H9 (cell line): ENCODE measurements around the gene ZMAT5. TPM values are rescaled to one million over a fixed set of nuclear protein-coding genes. Genes with fewer than 3 reads are reported as not detected.

Experiments
- DNase-seq: peaks from one replicate; pipeline ENCODE4 v3.0.0-alpha.2; 2017
- H2AFZ ChIP-seq: one replicate; pipeline ENCODE4 v1.6.1; 2013; ENCODE audit warnings: mild to moderate bottlenecking, low read length, control low read depth, moderate library complexity
- H2AK5ac ChIP-seq: 2 replicates; pipeline ENCODE4 v1.6.1; 2013; ENCODE audit warnings: low read length, control low read depth, mixed read lengths; ENCODE audit not compliant: insufficient read length
- H2BK120ac ChIP-seq: one replicate; pipeline ENCODE4 v1.6.1; 2013; ENCODE audit warnings: low read depth, mild to moderate bottlenecking, low read length, control low read depth, inconsistent platforms; ENCODE audit not compliant: poor library complexity, severe bottlenecking
- H2BK12ac ChIP-seq: 2 replicates; pipeline ENCODE4 v1.6.1; 2013; ENCODE audit warnings: low read length, control low read depth, mixed read lengths, low read depth; ENCODE audit not compliant: insufficient read length
- H2BK15ac ChIP-seq: 2 replicates; pipeline ENCODE4 v1.6.1; 2013; ENCODE audit warnings: low read depth, low read length, control low read depth
- H2BK20ac ChIP-seq: one replicate; pipeline ENCODE4 v1.6.1; 2013; ENCODE audit warnings: low read depth, mild to moderate bottlenecking, low read length, control low read depth, inconsistent platforms; ENCODE audit not compliant: poor library complexity, severe bottlenecking
- H2BK5ac ChIP-seq: 2 replicates; pipeline ENCODE4 v1.6.1; 2013; ENCODE audit warnings: low read length, control low read depth, mixed read lengths; ENCODE audit not compliant: insufficient read length
- H3K14ac ChIP-seq: 2 replicates; pipeline ENCODE4 v1.6.1; 2013; ENCODE audit warnings: low read length, control low read depth; ENCODE audit not compliant: insufficient read depth
- H3K18ac ChIP-seq: 2 replicates; pipeline ENCODE4 v1.6.1; 2013; ENCODE audit warnings: low read depth, mild to moderate bottlenecking, mixed read lengths, low read length, control low read depth; ENCODE audit not compliant: insufficient read length
- H3K23ac ChIP-seq: 2 replicates; pipeline ENCODE4 v1.6.1; 2013; ENCODE audit warnings: low read length, control low read depth, mixed read lengths, low read depth; ENCODE audit not compliant: insufficient read length
- H3K23me2 ChIP-seq: 2 replicates; pipeline ENCODE4 v1.6.1; 2013; ENCODE audit warnings: low read depth, mild to moderate bottlenecking, mixed read lengths, low read length, control low read depth; ENCODE audit not compliant: insufficient read length, poor library complexity, severe bottlenecking
- H3K27ac ChIP-seq: 2 replicates; pipeline ENCODE4 v1.5.1; 2013; ENCODE audit warnings: low read length, control low read depth, mixed read lengths, low read depth; ENCODE audit not compliant: insufficient read length
- H3K27me3 ChIP-seq: 2 replicates; pipeline ENCODE4 v1.6.1; 2013; ENCODE audit warnings: low read length, control low read depth, inconsistent platforms; ENCODE audit not compliant: insufficient read depth
- H3K4ac ChIP-seq: 2 replicates; pipeline ENCODE4 v1.6.1; 2013; ENCODE audit warnings: low read depth, mild to moderate bottlenecking, control low read depth, inconsistent platforms, low read length, moderate library complexity
- H3K4me1 ChIP-seq: 2 replicates; pipeline ENCODE4 v1.6.1; 2013; ENCODE audit warnings: low read length, control low read depth, inconsistent platforms; ENCODE audit not compliant: insufficient read depth
- H3K4me2 ChIP-seq: 2 replicates; pipeline ENCODE4 v1.6.1; 2013; ENCODE audit warnings: low read length, control low read depth, mixed read lengths; ENCODE audit not compliant: insufficient read length, insufficient read depth
- H3K56ac ChIP-seq: 2 replicates; pipeline ENCODE4 v1.6.1; 2013; ENCODE audit warnings: low read depth, mild to moderate bottlenecking, mixed read lengths, low read length, control low read depth; ENCODE audit not compliant: insufficient read length
- H3K79me1 ChIP-seq: 2 replicates; pipeline ENCODE4 v1.6.1; 2013; ENCODE audit warnings: low read depth, mild to moderate bottlenecking, moderate library complexity, low read length, control low read depth, inconsistent platforms; ENCODE audit not compliant: insufficient read depth, poor library complexity, severe bottlenecking
- H3K79me2 ChIP-seq: 2 replicates; pipeline ENCODE4 v1.6.1; 2013; ENCODE audit warnings: low read length, control low read depth, inconsistent platforms; ENCODE audit not compliant: insufficient read depth
- H3K9ac ChIP-seq: 2 replicates; pipeline ENCODE4 v1.6.1; 2013; ENCODE audit warnings: low read length, control low read depth, mixed read lengths; ENCODE audit not compliant: insufficient read length; ENCODE audit errors: extremely low read depth
- H3K9me3 ChIP-seq: one replicate; pipeline ENCODE4 v1.6.1; 2013; ENCODE audit warnings: low read depth, low read length, inconsistent platforms; ENCODE audit not compliant: control insufficient read depth
- H3T11ph ChIP-seq: one replicate; pipeline ENCODE4 v1.6.1; 2013; ENCODE audit warnings: mild to moderate bottlenecking, low read length, control low read depth, inconsistent platforms
- H4K20me1 ChIP-seq: one replicate; pipeline ENCODE4 v1.6.1; 2013; ENCODE audit not compliant: control insufficient read depth, insufficient read length, insufficient read depth
- H4K5ac ChIP-seq: 2 replicates; pipeline ENCODE4 v1.6.1; 2013; ENCODE audit warnings: low read depth, mild to moderate bottlenecking, mixed read lengths, low read length, control low read depth; ENCODE audit not compliant: insufficient read length
- H4K8ac ChIP-seq: replicated peaks from 2 replicates; pipeline ENCODE4 v1.6.1; 2013; ENCODE audit warnings: low read length, control low read depth, mixed read lengths, low read depth; ENCODE audit not compliant: insufficient read length
- H4K91ac ChIP-seq: 2 replicates; pipeline ENCODE4 v1.6.1; 2013; ENCODE audit warnings: low read depth, mild to moderate bottlenecking, moderate library complexity, mixed read lengths, low read length, control low read depth; ENCODE audit not compliant: insufficient read length
- H3K27ac Mint-ChIP-seq, 3 experiments: 2 replicates in 2 of 3; 3 replicates in 1 of 3; pipeline ENCODE4 v1.8.0; 2020 to 2021; ENCODE audit warnings: mixed read lengths in 3 of 3, mild to moderate bottlenecking in 1 of 3, moderate library complexity in 1 of 3
- H3K27me3 Mint-ChIP-seq: 2 replicates; pipeline ENCODE4 v1.8.0; 2021; ENCODE audit warnings: low read depth, mild to moderate bottlenecking, moderate library complexity, mixed read lengths
- H3K36me3 Mint-ChIP-seq, 3 experiments: 2 replicates in 2 of 3; 3 replicates in 1 of 3; pipeline ENCODE4 v1.8.0; 2020 to 2021; ENCODE audit warnings: low read depth in 3 of 3, mixed read lengths in 3 of 3; ENCODE audit not compliant: insufficient read depth in 1 of 3
- H3K4me1 Mint-ChIP-seq, 2 experiments: 2 replicates each; pipeline ENCODE4 v1.8.0; 2020; ENCODE audit warnings: mixed read lengths in 2 of 2
- H3K4me3 Mint-ChIP-seq, 2 experiments: 2 replicates in 1 of 2; 3 replicates in 1 of 2; pipeline ENCODE4 v1.8.0; 2020 to 2021; ENCODE audit warnings: mild to moderate bottlenecking in 2 of 2, mixed read lengths in 2 of 2, moderate library complexity in 1 of 2
- H3K9me3 Mint-ChIP-seq, 2 experiments: 2 replicates in 1 of 2; 3 replicates in 1 of 2; pipeline ENCODE4 v1.8.0; 2020; ENCODE audit warnings: mild to moderate bottlenecking in 2 of 2, mixed read lengths in 2 of 2, moderate library complexity in 1 of 2
- WGBS: extraction: QIAGEN DNeasy Blood & Tissue Kit; methylation state at CpG from one replicate; pipeline ENCODE4 v1.1.7; 2013; ENCODE audit warnings: missing lambda C conversion rate, low lambda C conversion rate, mixed read lengths; ENCODE audit not compliant: insufficient read length; ENCODE audit errors: extremely low coverage; 5-methylcytosine and 5-hydroxymethylcytosine counted together
- total RNA-seq: library from RNA; stranded (reverse); gene quantifications from 2 replicates; pipeline ENCODE4 v1.2.1, GENCODE V29; 2021
- TF ChIP-seq, protein P1 (sequence below): fragments of 200-600 bp; sonication (generic); conservative IDR thresholded peaks from 3 replicates; pipeline ENCODE4 v1.8.0; 2021; ENCODE audit warnings: antibody characterized with exemption, mild to moderate bottlenecking

Gene ZMAT5
- total RNA-seq, 1 experiment from 2014 or later, result 13.9 TPM

DNA sequence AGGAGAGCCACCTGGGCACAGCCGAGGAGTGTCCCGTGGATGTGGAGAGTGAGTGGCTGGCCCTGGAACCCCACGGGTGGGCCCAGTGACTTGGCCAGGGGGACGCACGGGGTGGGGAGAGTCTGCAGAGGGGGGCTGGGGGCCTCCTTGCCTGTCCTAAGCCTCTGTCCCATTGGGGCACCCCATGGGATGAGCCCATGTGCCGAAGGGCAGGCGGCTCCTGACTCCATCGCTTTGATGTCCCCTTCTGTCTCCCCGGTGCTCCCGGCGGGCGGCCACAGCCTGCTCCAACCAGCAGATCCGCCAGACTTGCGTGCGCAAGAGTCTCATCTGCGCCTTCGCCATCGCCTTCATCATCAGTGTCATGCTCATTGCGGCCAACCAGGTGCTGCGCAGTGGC is 37.6 kb downstream of the ZMAT5 start:
- no peak overlapping the region for H3K18ac ChIP-seq
- H3K27ac Mint-ChIP-seq, result no peak overlapping the region
- H3K79me2 ChIP-seq, result no peaks in the 10 kb centered on the region
- H3K4me1 Mint-ChIP-seq, result peaks cover 9 to 16% of the 10 kb centered on the region in 2 experiments; a peak in 3 of 4 replicates
- H3K4me3 Mint-ChIP-seq, result no peak overlapping the region
- H3K79me1 ChIP-seq, result no peaks in the 10 kb centered on the region
- H4K91ac ChIP-seq, result no peak overlapping the region
- no peak overlapping the region for H4K8ac ChIP-seq
- no peak overlapping the region for H2BK15ac ChIP-seq
- no peaks in the 10 kb centered on the region for H3K36me3 Mint-ChIP-seq
- H3K23ac ChIP-seq, result no peak overlapping the region
- no peak for DNase-seq
- no peak overlapping the region for H3K27ac ChIP-seq
- H3K4me1 ChIP-seq, result no peaks in the 10 kb centered on the region
- H3K9me3 ChIP-seq, result no peaks in the 10 kb centered on the region
- H2BK5ac ChIP-seq, result no peak overlapping the region
- H3K27me3 ChIP-seq, result no peaks in the 10 kb centered on the region
- no peak overlapping the region for H2AK5ac ChIP-seq
- TF ChIP-seq, protein P1, sequence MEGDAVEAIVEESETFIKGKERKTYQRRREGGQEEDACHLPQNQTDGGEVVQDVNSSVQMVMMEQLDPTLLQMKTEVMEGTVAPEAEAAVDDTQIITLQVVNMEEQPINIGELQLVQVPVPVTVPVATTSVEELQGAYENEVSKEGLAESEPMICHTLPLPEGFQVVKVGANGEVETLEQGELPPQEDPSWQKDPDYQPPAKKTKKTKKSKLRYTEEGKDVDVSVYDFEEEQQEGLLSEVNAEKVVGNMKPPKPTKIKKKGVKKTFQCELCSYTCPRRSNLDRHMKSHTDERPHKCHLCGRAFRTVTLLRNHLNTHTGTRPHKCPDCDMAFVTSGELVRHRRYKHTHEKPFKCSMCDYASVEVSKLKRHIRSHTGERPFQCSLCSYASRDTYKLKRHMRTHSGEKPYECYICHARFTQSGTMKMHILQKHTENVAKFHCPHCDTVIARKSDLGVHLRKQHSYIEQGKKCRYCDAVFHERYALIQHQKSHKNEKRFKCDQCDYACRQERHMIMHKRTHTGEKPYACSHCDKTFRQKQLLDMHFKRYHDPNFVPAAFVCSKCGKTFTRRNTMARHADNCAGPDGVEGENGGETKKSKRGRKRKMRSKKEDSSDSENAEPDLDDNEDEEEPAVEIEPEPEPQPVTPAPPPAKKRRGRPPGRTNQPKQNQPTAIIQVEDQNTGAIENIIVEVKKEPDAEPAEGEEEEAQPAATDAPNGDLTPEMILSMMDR, result no peak
- no peak overlapping the region for H4K5ac ChIP-seq
- H3K9ac ChIP-seq, result no peak overlapping the region
- H3K4ac ChIP-seq, result no peak overlapping the region
- peaks cover 24% of the 10 kb centered on the region for H3K27me3 Mint-ChIP-seq
- no peak overlapping the region for H2BK12ac ChIP-seq
- WGBS, result no CpG with 5 or more reads among the region's 20 CpGs
- no peak overlapping the region for H3K14ac ChIP-seq
- no peak overlapping the region for H2BK20ac ChIP-seq
- H2AFZ ChIP-seq, result no peak overlapping the region
- H4K20me1 ChIP-seq, result peaks cover 2% of the 10 kb centered on the region
- no peak overlapping the region for H3K56ac ChIP-seq
- no peaks in the 10 kb centered on the region; a peak in 1 of 5 replicates for H3K9me3 Mint-ChIP-seq
- H3K23me2 ChIP-seq, result no peaks in the 10 kb centered on the region
- no peak overlapping the region for H3K4me2 ChIP-seq
- H3T11ph ChIP-seq, result no peak overlapping the region
- H2BK120ac ChIP-seq, result no peak overlapping the region
